SK-N-SH (cell line): ENCODE results near the gene PEPD. TPM values are rescaled to one million over a fixed set of nuclear protein-coding genes. Genes with fewer than 3 reads are reported as not detected.

ENCODE experiments used
- CHD2 ChIP-seq: fragments of 150-350 bp; IDR thresholded peaks from 2 replicates; pipeline ENCODE4 v1.6.1; 2018; ENCODE audit warnings: low read length; ENCODE audit not compliant: partially characterized antibody
- ELF1 ChIP-seq: IDR thresholded peaks from 2 replicates; pipeline ENCODE4 v1.4.0; 2012
- EZH2phosphoT487 ChIP-seq: fragments of 200-600 bp; sonication (generic); IDR thresholded peaks from 2 replicates; pipeline ENCODE4 v1.6.1; 2017; ENCODE audit warnings: low read depth, mixed run types, mild to moderate bottlenecking, antibody characterized with exemption, moderate library complexity, borderline replicate concordance
- FOSL2 ChIP-seq: IDR thresholded peaks from 2 replicates; pipeline ENCODE4 v1.4.0; 2012; ENCODE audit warnings: low read depth, mild to moderate bottlenecking, moderate library complexity, borderline replicate concordance
- FOXM1 ChIP-seq: IDR thresholded peaks from 2 replicates; pipeline ENCODE4 v1.4.0; 2012; ENCODE audit warnings: low read depth, mild to moderate bottlenecking
- GABPA ChIP-seq: IDR thresholded peaks from 2 replicates; pipeline ENCODE4 v1.4.0; 2012; ENCODE audit warnings: low read depth, mild to moderate bottlenecking
- IRF3 ChIP-seq: fragments of 150-350 bp; IDR thresholded peaks from 2 replicates; pipeline ENCODE4 v1.6.1; 2016; ENCODE audit warnings: mild to moderate bottlenecking, low read depth, low read length
- MAX ChIP-seq: IDR thresholded peaks from 2 replicates; pipeline ENCODE4 v1.4.0; 2012; ENCODE audit warnings: low read depth
- MEF2A ChIP-seq: IDR thresholded peaks from 2 replicates; pipeline ENCODE4 v1.4.0; 2012; ENCODE audit warnings: low read depth, borderline replicate concordance
- MXI1 ChIP-seq: IDR thresholded peaks from 2 replicates; pipeline ENCODE4 v1.6.1; 2012; ENCODE audit warnings: mild to moderate bottlenecking, low read depth, low read length, improper control_type of control experiment
- NRF1 ChIP-seq: IDR thresholded peaks from 2 replicates; pipeline ENCODE4 v1.6.1; 2012; ENCODE audit warnings: low read depth, mild to moderate bottlenecking, low read length
- PBX3 ChIP-seq: IDR thresholded peaks from 2 replicates; pipeline ENCODE4; 2012
- POLR2AphosphoS5 ChIP-seq: IDR thresholded peaks from 2 replicates; pipeline ENCODE4 v1.6.1; 2012; ENCODE audit warnings: low read depth, low read length
- RAD21 ChIP-seq: IDR thresholded peaks from 2 replicates; pipeline ENCODE4 v1.6.1; 2012; ENCODE audit warnings: mild to moderate bottlenecking, low read length
- REST ChIP-seq: IDR thresholded peaks from 2 replicates; pipeline ENCODE4 v1.6.1; 2012; ENCODE audit warnings: mild to moderate bottlenecking, low read depth, low read length, moderate library complexity
- RFX5 ChIP-seq: IDR thresholded peaks from 2 replicates; pipeline ENCODE4 v1.6.1; 2012; ENCODE audit warnings: mild to moderate bottlenecking, improper control_type of control experiment, low read length
- RXRA ChIP-seq: IDR thresholded peaks from 2 replicates; pipeline ENCODE4 v1.4.0; 2012; ENCODE audit warnings: low read depth, mild to moderate bottlenecking, borderline replicate concordance
- SMC3 ChIP-seq: IDR thresholded peaks from 2 replicates; pipeline ENCODE4 v1.6.1; 2012; ENCODE audit warnings: low read depth, low read length, improper control_type of control experiment
- TCF12 ChIP-seq: IDR thresholded peaks from 2 replicates; pipeline ENCODE4 v1.4.0; 2012
- TEAD4 ChIP-seq: IDR thresholded peaks from 2 replicates; pipeline ENCODE4 v1.4.0; 2012; ENCODE audit warnings: mild to moderate bottlenecking, borderline replicate concordance; ENCODE audit not compliant: insufficient read depth
- USF1 ChIP-seq: IDR thresholded peaks from 2 replicates; pipeline ENCODE4 v1.4.0; 2012; ENCODE audit warnings: low read depth, borderline replicate concordance
- USF2 ChIP-seq: fragments of 150-350 bp; IDR thresholded peaks from 2 replicates; pipeline ENCODE4 v1.6.1; 2017; ENCODE audit warnings: antibody characterized with exemption, low read length, low read depth, borderline replicate concordance
- polyA plus RNA-seq, 3 experiments: library from polyadenylated mRNA; depleted of rRNA; stranded (reverse); fragments of >200 nt; gene quantifications; 2 replicates each; pipeline ENCODE4 v1.2.3, GENCODE V29; 2012

The PEPD gene
- polyA plus RNA-seq, 1 of the 3 experiments (the other 2 are of a cell fraction), result 88.9 TPM

GRCh38 chr19:33434886-33435705, 86.5 kb downstream of the PEPD start (continued):
- TF ChIP-seq GABPA (no peak), MAX (no peak), TCF12 (peak; percentile 91), TEAD4 (no peak), USF2 (no peak), PBX3 (peak; percentile 69), RXRA (no peak), RAD21 (no peak), POLR2AphosphoS5 (peak; percentile 47; the same call in 1 of the 2 replicates), MEF2A (no peak; the same call in 1 of the 2 replicates), CHD2 (peak; percentile 76), ELF1 (no peak), SMC3 (no peak; the same call in 1 of the 2 replicates), RFX5 (no peak), USF1 (no peak), MXI1 (no peak), REST (no peak; the same call in 1 of the 2 replicates), FOSL2 (peak; percentile 79; the same call in 1 of the 2 replicates), NRF1 (no peak), FOXM1 (no peak), EZH2phosphoT487 (no peak), IRF3 (no peak)
- TF ChIP-seq, all 33 proteins: peak for 11
